Stimulated activated CD4-positive, alpha-beta T cell treated with anti-CD3 and anti-CD28 coated beads, Interleukin-1b, Interleukin-23, amount 100 ng/mL, for 1 hour (primary cell): Measurements from ENCODE around the gene TRAIP.
A peak's percentile ranks its signal among the peaks of the same experiment; 100 is the strongest.

Experiments
- DNase-seq, 2 donors: peaks; one replicate each; pipeline ENCODE4 v3.0.0-alpha.2; 2020; ENCODE audit warnings: low read depth in 2 of 2

The TRAIP gene

GRCh38 chr3:49876567-49876966 lies 20.2 kb upstream of the TRAIP start:
- DNase-seq = no peak

GRCh38 chr3:49873623-49874022 lies 17.3 kb upstream of the TRAIP start:
- no peak for DNase-seq

- no peak for DNase-seq
These were observed 16.5 kb upstream of the TRAIP start for GRCh38 chr3:49872801-49873281.

- no peak for DNase-seq
These were observed 15.3 kb upstream of the TRAIP start for GRCh38 chr3:49871531-49872153.

- DNase-seq = no peak
These were observed 13.3 kb upstream of the TRAIP start, which contains the start of gene CAMKV for GRCh38 chr3:49869525-49870126. Gene CAMKV, minus strand, starts transcription at chr3:49869906. Its CDS starts 7,518 bp downstream, at chr3:49862388.

GRCh38 chr3:49868862-49869466 lies 12.6 kb upstream of the TRAIP start:
- no peak for DNase-seq

GRCh38 chr3:49867871-49868321 lies 11.5 kb upstream of the TRAIP start:
- no peak for DNase-seq

GRCh38 chr3:49867400-49867799 lies 11.0 kb upstream of the TRAIP start:
- no peak for DNase-seq

GRCh38 chr3:49865198-49865784 lies 8.9 kb upstream of the TRAIP start:
- DNase-seq = no peak

- no peak for DNase-seq
These were observed 8.1 kb upstream of the TRAIP start for GRCh38 chr3:49864505-49864904.

- DNase-seq = no peak
These were observed 3.4 kb upstream of the TRAIP start for GRCh38 chr3:49859576-49860305.

GRCh38 chr3:49855662-49856061 lies 702 bp downstream of the TRAIP start:
- no peak for DNase-seq

- no peak for DNase-seq
These were observed 10.7 kb downstream of the TRAIP start for GRCh38 chr3:49845694-49846093.

- no peak for DNase-seq
These were observed 11.7 kb downstream of the TRAIP start for GRCh38 chr3:49844464-49845183.

- DNase-seq = no peak
These were observed 13.4 kb downstream of the TRAIP start for GRCh38 chr3:49842843-49843517.

- no peak for DNase-seq
These were observed 14.6 kb downstream of the TRAIP start for GRCh38 chr3:49841806-49842205.

- no peak for DNase-seq
These were observed 15.2 kb downstream of the TRAIP start for GRCh38 chr3:49841126-49841696.

GRCh38 chr3:49840388-49840787 lies 16.0 kb downstream of the TRAIP start:
- no peak for DNase-seq

- peak; percentile 65 to 68 for DNase-seq
These were observed 17.1 kb downstream of the TRAIP start for GRCh38 chr3:49839193-49839809.

- DNase-seq = no peak
These were observed 25.0 kb downstream of the TRAIP start for GRCh38 chr3:49831341-49831740.
